NCI-H2029 (cell line): Measurements from ENCODE around the gene SSUH2.

Experiments used
- DNase-seq: peaks from one replicate; lab custom pipeline; 2025; lab: John Stamatoyannopoulos, UW

SSUH2 gene

DNA sequence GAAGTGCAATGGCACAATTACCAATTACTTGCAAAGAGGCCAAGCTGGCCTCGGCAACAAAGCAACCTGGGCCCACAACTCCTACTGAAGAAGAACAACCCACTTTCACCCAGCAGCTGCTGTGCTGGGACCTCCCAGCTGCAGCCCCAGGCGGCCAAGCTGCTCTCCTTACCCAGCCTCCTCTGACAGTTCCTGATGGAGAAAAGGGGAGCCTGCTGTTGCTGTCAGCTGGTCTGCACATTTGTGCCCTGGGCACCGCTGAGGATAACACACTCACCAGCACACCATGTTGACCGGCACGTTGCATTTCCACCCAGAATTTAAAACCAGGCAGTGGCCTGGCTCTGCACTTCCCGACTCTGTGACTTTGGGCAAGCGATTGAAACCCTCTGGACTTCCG lies 33.6 kb downstream of the SSUH2 start:
- no peak for DNase-seq

DNA sequence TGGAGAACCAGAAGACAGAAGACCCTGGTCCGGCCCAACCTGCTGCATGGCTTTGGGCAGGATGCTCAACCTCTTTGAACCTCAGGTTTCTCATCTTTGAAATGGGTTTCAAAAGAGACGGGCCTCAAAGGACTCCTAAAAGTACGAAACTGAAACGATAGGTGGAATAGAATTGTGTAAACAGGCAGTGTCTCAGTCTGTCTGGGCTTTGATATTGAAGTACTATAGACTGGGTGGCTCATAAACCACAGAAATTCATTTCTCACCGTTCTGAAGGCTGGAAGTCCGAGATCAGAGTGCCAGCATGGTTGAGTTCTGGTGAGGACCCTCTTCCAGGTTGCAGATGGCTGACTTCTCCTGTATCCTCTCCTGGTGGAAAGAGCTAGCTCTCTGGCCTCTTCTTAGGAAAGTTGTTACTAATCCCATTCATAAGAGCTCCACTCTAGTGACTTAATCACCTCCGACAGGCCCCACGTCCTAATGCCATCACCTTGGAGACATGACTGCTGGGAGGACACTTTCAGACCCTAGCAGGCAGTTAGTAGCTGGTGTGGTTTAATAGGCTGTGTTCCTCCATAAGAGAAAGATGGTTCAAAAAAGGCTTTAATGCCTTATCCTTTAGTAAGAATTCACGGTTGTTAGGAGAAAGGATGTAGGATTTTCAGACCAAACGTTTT lies 35.7 kb downstream of the SSUH2 start:
- no peak for DNase-seq

DNA sequence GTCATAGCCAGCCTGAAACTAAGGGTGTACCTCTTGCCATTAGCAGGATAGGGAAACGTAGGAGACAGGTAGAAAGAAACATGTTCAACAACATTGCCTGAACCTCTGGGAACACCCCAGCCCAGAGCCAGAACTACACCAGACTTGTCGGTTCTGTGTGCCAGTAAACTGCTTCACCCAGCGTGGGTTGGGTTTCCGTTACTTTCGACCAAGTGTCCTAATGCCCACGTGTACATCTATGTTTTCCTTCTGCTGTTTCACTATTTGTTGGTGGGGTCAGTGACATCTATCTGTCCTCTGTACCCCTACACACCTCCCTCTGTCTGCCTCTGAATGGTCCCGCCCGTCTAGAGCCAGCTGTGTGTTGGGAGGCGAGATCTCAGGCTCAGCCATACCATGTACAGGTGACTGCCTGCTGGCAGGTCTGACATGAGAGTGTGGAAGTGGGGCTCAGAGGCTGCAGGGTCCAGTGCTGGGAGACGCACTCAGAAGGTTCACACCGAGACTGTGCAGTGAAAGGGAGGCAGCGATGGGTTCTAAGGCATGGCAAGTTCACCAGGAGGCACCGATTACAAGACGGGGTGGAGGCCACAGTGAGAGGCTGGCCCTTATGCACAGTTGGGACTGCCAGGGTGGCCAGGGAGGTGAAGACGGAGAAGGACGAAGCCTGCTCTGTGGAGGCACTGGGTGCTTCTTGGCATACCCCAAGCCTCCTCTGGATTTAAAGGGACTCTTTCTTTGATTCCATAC lies 36.4 kb downstream of the SSUH2 start:
- no peak for DNase-seq

DNA sequence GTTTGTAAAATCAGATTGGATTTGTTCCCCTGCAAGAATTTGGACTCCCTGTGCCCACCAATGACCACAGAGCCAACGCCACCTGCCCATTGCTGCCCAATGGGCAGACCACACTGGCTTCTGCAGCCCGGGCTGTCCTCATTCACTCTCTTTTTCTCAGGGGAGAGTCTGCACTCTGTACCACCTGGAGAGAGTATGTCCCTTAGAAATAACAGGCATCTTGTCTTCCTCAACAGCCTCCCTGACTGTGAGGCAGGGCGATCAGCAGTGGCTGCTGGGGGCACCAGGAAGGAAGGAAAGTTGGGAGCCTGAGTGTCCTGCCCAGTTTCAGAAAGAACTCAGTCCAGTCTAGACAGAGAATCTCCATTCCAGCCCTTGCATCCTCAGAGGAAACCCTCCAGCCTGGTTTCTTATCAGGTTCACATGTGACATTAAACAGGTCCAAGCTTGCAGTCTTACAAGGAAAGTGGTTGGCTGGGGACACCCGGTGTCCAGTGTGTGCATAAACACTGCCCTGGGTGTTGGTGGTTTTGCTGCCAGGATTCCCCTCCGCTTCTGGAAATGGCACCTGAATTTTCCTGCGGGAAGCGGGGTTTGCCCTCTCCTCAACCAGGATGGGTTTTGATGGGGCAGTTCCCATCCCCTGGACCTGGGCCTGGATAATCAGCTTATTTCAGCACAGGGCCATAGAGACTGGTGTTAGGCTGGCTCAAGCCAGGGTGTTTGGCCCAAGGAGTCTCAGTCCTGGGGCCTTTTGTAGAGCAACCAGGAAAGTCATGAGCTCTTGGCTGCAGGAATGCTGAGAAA lies 37.2 kb downstream of the SSUH2 start:
- DNase-seq = peak; percentile 51

DNA sequence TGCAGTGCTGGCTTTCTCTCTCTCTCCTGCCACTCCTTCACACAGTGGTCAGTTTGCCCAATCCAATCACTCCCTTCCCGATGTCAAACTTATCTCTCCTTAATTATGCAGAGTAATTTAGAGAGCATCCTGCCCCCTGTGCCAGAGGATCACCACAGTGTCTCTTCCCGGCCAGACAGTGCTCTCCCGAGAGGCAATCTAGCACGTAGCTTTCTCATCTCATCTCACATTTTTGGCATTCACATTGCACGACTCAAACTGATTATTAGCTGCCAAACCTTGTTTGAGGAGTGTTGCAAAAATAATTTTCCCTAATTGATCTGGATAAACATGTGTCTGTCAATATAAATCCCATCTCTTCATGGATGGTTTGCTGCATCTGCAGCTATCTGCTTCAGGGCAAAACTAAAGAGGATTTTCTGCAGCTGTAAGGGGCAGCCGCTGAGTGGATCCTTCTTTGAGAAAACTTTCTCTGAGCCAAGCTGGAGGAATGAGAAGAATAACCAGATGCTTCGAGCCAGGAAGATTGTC lies 37.8 kb downstream of the SSUH2 start:
- no peak for DNase-seq

DNA sequence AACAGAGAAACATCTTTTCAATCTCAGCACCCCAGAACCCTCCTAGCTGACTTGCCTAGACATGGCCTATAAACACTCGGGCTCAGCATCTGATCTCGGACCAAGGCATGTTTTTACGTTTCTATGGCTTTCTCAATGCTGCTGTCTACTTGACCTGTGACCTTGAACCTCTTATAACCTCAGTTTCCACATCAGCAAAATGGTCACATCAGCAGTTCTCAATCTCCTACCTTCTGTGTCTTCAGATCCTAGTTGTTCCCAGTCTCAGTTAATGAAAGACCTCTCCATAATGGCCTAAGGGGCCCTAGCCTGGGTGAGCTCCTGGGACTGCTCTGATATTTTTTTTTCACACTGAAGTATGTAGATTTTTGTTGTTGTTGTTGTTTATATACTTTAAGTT lies 39.6 kb downstream of the SSUH2 start:
- DNase-seq = no peak

DNA sequence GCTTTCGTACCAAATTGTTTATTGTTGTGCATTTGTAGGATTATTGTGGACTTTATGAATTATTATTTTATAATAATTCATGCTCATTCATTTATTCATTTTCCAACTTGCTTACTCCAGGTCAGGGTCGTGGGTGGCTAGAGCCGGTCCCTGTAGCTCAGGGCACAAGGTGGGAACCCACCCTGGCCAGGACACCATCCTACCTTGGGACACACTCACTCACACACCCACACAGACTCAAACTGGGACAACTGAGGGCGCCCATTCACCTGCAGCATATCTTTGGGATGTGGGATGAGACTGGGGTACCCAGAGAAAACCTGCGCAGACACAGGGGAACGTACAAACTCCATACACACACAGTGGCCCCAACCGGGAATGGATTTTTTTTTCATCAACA lies 40.6 kb downstream of the SSUH2 start:
- no peak for DNase-seq

DNA sequence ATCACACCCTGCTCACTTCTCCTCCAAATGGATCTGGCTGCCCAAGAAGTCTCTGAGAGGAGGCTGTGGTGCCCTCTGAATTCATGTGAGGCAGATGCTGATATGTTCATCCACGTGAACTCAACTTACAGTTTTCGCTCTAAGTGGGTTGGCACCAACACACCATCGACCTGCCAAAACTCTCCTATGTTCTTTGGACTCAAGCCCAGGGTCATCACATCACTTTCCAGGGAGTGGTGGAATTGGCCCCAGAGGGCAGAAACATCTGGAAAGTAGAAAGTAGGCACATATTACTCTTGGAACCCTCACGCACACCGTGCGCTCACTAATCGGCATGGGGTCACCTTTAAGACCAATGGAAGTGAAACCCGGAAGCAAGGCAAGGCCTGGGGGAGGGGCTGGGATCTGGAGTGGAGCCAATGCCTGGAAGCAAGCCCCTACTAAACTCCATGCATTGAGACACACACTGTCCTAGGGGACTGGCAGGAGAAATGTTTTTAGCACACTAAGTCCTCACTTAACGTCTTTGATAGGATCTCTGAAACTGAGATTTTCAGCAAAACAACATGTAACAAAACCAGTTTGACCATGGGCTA lies 41.4 kb downstream of the SSUH2 start:
- DNase-seq = peak; percentile 75

DNA sequence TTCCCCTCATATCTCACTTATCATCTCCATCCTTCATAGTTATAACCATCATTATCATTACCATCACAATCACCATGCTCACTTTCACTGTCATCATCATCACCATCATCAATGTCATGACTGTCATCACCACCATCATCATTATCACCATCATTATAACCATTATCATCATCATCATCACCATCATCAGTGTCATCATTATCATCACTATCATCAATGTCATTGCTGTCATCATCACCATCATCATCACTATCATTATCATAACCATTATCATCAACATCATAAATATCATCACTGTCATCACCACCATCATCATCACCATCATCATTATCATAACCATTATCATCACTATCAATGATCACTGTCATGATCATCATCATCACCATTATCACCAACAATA lies 44.1 kb downstream of the SSUH2 start:
- no peak for DNase-seq

DNA sequence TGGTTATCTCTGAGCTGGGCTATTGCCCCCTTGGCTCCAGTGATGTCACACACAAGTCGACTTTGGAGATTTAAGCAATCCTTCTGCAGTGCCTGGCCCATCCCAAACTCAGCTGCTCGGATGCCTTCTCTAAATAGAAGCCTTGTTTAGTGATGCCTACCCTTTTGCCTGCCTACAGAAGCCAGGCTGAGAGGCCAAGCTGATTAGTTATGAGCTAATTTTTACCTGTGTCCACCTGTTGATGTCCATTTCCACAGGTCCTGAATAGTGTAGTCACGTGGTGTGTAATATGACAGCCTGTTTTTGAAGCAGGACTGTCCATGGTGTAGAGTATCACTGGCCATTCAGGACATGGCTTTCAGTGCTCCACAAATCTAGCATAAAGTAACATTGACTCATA lies 45.5 kb downstream of the SSUH2 start:
- DNase-seq = no peak

DNA sequence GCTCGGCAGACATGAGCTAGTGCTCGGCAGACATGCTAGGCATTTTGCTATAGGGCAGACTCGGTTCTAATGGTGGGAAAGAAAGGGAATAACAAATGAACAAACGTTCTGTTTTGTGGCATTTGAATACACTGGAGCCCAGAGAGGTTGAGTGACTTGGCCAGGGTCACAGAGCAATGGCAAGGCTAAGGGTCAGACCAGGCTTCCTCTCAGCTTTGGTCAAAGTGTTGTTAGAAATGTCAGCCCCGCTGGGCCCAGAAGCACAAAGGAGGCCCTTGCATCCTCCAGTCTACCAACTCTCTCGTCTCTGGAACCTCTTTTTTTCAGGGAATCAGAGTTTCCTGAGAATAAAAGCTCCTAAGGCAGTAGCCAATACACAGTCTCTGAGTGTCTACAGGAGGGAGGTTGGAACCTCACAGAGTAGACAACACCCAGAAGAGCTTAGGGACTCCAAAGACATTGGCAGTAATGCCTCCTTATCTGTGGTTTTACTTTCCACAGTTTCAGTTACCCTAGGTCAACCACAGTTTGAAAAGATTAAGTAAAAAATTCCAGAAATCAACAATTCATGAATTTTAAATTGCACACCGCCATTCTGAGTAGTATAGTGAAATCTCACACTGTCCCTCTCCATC lies 47.3 kb downstream of the SSUH2 start:
- no peak for DNase-seq

DNA sequence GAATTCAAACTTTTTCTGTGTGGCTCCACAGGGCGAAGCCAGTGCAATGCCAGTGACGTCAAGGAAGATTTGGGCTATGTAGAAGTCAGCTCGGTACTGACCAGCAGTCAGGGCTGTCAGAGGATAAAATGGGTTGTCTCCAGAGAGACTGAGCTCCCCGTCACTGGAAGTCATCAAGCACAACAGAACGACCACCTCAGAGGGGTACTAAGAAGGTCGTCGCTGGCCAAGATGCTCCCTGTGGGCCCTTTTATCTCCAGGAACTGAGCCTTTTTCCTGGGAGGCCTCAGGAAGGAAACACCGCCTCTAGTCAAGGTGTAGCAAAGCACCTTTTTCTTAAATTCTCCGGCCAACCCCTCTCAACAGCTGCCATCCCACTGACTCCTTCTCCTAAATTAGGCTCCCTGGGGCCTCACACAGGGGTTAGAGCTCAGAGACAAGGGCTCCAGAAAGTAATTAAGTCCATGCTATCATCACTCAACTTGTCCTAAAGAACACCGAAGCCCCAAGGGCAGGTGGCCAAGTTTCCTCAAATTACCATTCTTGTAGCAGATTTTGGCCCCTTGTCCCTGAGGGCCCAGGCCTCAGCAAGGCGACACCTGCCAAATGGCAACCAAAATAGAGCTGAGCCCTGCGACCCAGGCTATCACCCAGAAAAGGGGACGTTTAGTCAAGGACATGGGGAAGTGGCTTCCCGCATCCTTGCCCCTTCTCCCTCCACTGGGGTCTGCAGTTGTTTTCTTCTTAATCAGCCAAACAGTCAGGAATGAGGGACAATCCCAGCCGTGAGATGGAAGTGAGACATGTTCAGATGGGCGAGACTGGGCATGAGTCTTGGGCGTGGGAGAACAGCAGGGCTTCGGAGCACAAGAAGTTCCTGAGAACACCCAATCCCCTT lies 48.0 kb downstream of the SSUH2 start:
- DNase-seq = no peak

DNA sequence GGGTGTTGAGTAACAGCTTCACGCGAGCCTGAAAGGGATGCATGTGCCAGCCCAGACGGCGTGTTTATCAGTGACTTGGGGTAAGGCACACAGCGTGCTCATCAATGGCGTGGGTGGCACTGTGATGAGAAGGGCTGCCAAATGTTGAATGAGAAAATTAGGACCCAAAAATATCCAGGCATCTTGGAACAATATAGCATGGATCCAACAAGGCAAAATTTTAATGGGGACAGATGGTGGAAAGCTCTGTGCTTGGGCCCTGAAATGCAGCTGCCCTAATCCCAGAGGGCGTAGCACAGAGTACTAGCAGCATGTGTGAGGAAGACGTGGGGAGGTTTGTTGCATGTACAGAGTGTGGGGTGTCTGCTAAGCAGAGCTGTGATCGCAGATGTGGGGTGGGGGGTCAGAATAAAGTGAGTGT lies 48.9 kb downstream of the SSUH2 start:
- no peak for DNase-seq

DNA sequence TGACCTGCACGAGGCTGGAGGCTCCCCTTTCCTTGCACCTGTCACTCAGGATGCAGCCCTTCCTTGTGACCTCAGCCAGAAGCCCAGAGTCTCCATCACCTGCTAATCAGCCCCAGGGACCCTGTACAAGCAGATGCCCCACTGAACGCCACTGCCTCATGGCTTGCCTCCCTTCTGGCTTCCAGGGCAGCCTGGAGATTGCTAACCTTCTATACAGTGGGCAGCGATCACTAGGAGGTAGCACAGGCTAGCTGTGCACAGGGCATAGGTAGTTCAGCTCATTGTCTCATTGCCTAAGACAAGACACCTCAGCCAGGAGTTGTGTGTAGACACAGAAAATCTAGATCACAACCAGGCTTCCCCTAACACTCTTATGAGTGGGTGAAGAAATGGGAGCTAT lies 49.3 kb downstream of the SSUH2 start:
- no peak for DNase-seq

DNA sequence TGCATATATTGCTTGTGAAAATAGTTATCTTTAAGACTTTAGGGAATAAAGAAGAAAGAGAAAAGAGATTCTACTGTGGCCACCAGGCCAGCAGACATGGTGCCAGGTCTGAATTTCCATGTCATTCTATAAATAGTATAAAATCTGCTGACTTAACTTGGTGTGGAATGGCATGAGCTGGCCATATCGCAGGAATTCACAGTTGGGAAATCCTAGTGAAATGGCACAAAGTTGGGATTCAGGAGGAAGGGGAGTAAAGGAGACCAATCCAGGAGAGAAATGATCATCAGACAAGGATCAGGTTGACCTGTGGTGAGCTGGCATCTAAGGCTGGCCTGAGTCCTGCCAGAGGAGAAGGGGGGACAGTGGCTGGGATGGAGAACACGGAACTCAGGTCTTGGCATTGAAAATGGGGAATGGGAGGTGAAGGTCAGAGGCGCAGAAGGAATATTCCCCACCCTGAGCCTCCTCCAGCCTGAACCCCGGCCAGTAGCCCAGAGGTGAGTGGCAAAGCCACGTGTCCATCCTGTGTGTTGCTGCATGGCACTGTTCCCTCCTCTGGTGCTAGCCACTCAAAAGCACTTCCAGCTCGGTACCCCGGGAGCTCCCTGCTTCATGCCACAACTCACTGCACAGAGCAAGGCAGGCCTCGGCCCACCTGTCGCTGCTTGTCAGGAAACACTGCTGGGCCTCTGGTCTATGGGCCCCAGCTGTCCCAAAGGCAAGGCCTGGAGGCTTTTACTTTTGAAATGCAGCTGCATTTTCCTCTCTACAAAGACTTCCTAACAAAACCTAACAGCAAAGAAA lies 51.4 kb downstream of the SSUH2 start:
- no peak for DNase-seq

DNA sequence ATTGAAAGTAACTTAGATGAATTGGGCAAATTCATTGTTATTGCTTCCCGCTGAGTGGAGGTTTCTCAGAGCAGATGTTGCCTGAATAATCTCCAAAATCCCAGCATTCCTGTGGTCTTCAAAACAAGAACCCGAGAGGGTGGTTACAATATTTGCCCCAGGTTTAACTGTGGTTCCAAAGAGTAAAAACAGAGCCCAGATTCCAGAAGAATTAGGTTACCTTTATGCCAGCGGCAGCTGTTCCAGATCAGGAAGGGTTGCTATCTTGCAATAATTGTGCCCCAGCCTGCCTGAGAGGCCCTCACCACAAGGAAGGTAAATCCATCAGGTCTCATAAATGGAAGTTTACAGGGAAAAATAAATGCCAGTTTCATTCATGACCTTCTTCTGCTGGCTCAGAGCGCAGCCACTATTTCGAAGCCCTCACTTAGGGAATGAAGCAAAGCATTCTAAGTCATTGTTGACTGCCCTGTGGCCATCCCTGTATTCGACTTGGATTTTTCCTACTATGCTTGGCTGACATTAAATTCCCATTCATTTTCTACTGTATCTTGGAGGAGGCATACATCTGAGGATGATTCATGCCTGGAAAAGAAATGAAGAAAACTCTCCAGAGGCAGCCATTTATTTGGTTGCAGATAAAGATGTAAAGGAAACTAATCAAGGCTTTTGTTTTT lies 54.6 kb downstream of the SSUH2 start:
- DNase-seq = no peak

DNA sequence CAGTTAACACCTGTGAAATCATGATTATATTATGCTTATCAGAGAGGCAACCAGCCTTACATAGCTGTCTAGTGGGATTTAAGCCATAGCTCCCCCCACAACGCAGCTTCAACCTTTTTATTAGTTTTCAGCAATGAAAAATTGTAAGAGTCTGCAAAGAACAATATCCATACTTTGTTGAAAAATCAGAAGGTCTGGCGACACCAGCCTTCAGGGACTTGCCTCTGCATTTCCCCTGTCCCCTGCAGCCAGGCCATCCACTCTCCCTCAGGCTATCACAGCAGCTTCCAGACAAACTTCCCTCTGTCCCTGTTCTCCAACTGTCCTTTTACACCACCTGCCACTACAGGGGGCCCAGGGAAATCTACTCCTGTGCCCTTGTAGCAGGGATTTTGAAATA lies 59.9 kb downstream of the SSUH2 start:
- no peak for DNase-seq

DNA sequence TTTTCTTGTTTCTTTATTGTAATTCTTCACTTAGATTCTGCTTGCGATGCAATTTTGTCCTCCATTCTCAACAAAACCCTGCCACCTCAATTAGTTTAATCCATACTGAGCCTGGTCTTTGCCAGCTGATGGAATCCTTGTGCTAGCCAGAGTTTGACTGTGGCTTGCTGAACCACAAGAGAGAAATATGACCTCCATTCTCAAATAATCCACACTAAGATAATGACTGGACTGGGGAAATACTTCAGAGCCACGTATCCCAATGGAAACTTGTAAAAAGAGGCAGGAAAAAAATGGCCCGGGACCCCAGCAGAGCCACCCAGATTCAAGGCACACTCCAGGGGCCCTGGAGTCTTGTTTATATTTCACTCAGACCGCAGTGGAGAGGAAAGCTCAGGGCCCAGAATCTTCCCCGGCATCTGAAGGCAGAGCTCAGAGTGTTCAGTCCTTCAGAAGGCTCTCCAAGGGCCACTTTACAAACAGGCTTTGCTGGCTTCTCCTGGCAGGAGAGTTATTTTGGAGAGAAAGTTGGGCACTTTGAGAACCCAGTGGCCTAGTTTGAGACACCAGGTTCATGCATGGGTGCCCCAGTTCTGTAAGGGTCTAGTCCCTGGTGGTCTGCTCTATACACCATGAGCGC lies 62.7 kb downstream of the SSUH2 start:
- DNase-seq = no peak

DNA sequence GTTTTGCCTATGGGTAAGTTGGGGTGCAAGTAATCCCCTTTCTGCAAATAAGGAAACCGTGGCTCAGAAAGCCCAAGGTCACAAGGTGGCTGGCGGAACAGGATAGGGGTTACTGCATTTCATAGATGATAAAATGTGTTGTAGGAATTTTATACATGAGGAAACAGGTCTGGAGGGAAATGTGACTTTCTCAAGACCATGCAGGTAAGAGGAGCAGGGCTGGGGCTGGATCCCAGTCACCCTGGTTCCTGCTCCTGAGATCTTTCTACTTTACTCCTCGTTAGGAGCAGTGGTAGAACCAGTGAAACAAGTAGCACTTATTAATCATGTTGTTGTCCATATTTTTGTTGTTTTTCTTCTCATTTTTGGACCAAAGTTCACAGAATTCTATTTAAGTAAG lies 63.2 kb downstream of the SSUH2 start:
- no peak for DNase-seq
